H9 (cell line): Measurements from ENCODE around the gene DOCK1. TPM values are rescaled to one million over a fixed set of nuclear protein-coding genes. Genes with fewer than 3 reads are reported as not detected.

ENCODE experiments used
- DNase-seq: peaks from one replicate; pipeline ENCODE4 v3.0.0-alpha.2; 2017
- H2AFZ ChIP-seq: one replicate; pipeline ENCODE4 v1.6.1; 2013; ENCODE audit warnings: mild to moderate bottlenecking, low read length, control low read depth, moderate library complexity
- H2AK5ac ChIP-seq: 2 replicates; pipeline ENCODE4 v1.6.1; 2013; ENCODE audit warnings: low read length, control low read depth, mixed read lengths; ENCODE audit not compliant: insufficient read length
- H2BK120ac ChIP-seq: one replicate; pipeline ENCODE4 v1.6.1; 2013; ENCODE audit warnings: low read depth, mild to moderate bottlenecking, low read length, control low read depth, inconsistent platforms; ENCODE audit not compliant: poor library complexity, severe bottlenecking
- H2BK12ac ChIP-seq: 2 replicates; pipeline ENCODE4 v1.6.1; 2013; ENCODE audit warnings: low read length, control low read depth, mixed read lengths, low read depth; ENCODE audit not compliant: insufficient read length
- H2BK15ac ChIP-seq: 2 replicates; pipeline ENCODE4 v1.6.1; 2013; ENCODE audit warnings: low read depth, low read length, control low read depth
- H2BK20ac ChIP-seq: one replicate; pipeline ENCODE4 v1.6.1; 2013; ENCODE audit warnings: low read depth, mild to moderate bottlenecking, low read length, control low read depth, inconsistent platforms; ENCODE audit not compliant: poor library complexity, severe bottlenecking
- H2BK5ac ChIP-seq: 2 replicates; pipeline ENCODE4 v1.6.1; 2013; ENCODE audit warnings: low read length, control low read depth, mixed read lengths; ENCODE audit not compliant: insufficient read length
- H3K14ac ChIP-seq: 2 replicates; pipeline ENCODE4 v1.6.1; 2013; ENCODE audit warnings: low read length, control low read depth; ENCODE audit not compliant: insufficient read depth
- H3K18ac ChIP-seq: 2 replicates; pipeline ENCODE4 v1.6.1; 2013; ENCODE audit warnings: low read depth, mild to moderate bottlenecking, mixed read lengths, low read length, control low read depth; ENCODE audit not compliant: insufficient read length
- H3K23ac ChIP-seq: 2 replicates; pipeline ENCODE4 v1.6.1; 2013; ENCODE audit warnings: low read length, control low read depth, mixed read lengths, low read depth; ENCODE audit not compliant: insufficient read length
- H3K23me2 ChIP-seq: 2 replicates; pipeline ENCODE4 v1.6.1; 2013; ENCODE audit warnings: low read depth, mild to moderate bottlenecking, mixed read lengths, low read length, control low read depth; ENCODE audit not compliant: insufficient read length, poor library complexity, severe bottlenecking
- H3K27ac ChIP-seq: 2 replicates; pipeline ENCODE4 v1.5.1; 2013; ENCODE audit warnings: low read length, control low read depth, mixed read lengths, low read depth; ENCODE audit not compliant: insufficient read length
- H3K27me3 ChIP-seq: 2 replicates; pipeline ENCODE4 v1.6.1; 2013; ENCODE audit warnings: low read length, control low read depth, inconsistent platforms; ENCODE audit not compliant: insufficient read depth
- H3K4ac ChIP-seq: 2 replicates; pipeline ENCODE4 v1.6.1; 2013; ENCODE audit warnings: low read depth, mild to moderate bottlenecking, control low read depth, inconsistent platforms, low read length, moderate library complexity
- H3K4me1 ChIP-seq: 2 replicates; pipeline ENCODE4 v1.6.1; 2013; ENCODE audit warnings: low read length, control low read depth, inconsistent platforms; ENCODE audit not compliant: insufficient read depth
- H3K4me2 ChIP-seq: 2 replicates; pipeline ENCODE4 v1.6.1; 2013; ENCODE audit warnings: low read length, control low read depth, mixed read lengths; ENCODE audit not compliant: insufficient read length, insufficient read depth
- H3K56ac ChIP-seq: 2 replicates; pipeline ENCODE4 v1.6.1; 2013; ENCODE audit warnings: low read depth, mild to moderate bottlenecking, mixed read lengths, low read length, control low read depth; ENCODE audit not compliant: insufficient read length
- H3K79me1 ChIP-seq: 2 replicates; pipeline ENCODE4 v1.6.1; 2013; ENCODE audit warnings: low read depth, mild to moderate bottlenecking, moderate library complexity, low read length, control low read depth, inconsistent platforms; ENCODE audit not compliant: insufficient read depth, poor library complexity, severe bottlenecking
- H3K79me2 ChIP-seq: 2 replicates; pipeline ENCODE4 v1.6.1; 2013; ENCODE audit warnings: low read length, control low read depth, inconsistent platforms; ENCODE audit not compliant: insufficient read depth
- H3K9ac ChIP-seq: 2 replicates; pipeline ENCODE4 v1.6.1; 2013; ENCODE audit warnings: low read length, control low read depth, mixed read lengths; ENCODE audit not compliant: insufficient read length; ENCODE audit errors: extremely low read depth
- H3K9me3 ChIP-seq: one replicate; pipeline ENCODE4 v1.6.1; 2013; ENCODE audit warnings: low read depth, low read length, inconsistent platforms; ENCODE audit not compliant: control insufficient read depth
- H3T11ph ChIP-seq: one replicate; pipeline ENCODE4 v1.6.1; 2013; ENCODE audit warnings: mild to moderate bottlenecking, low read length, control low read depth, inconsistent platforms
- H4K20me1 ChIP-seq: one replicate; pipeline ENCODE4 v1.6.1; 2013; ENCODE audit not compliant: control insufficient read depth, insufficient read length, insufficient read depth
- H4K5ac ChIP-seq: 2 replicates; pipeline ENCODE4 v1.6.1; 2013; ENCODE audit warnings: low read depth, mild to moderate bottlenecking, mixed read lengths, low read length, control low read depth; ENCODE audit not compliant: insufficient read length
- H4K8ac ChIP-seq: replicated peaks from 2 replicates; pipeline ENCODE4 v1.6.1; 2013; ENCODE audit warnings: low read length, control low read depth, mixed read lengths, low read depth; ENCODE audit not compliant: insufficient read length
- H4K91ac ChIP-seq: 2 replicates; pipeline ENCODE4 v1.6.1; 2013; ENCODE audit warnings: low read depth, mild to moderate bottlenecking, moderate library complexity, mixed read lengths, low read length, control low read depth; ENCODE audit not compliant: insufficient read length
- H3K27ac Mint-ChIP-seq, 3 experiments: 2 replicates in 2 of 3; 3 replicates in 1 of 3; pipeline ENCODE4 v1.8.0; 2020 to 2021; ENCODE audit warnings: mixed read lengths in 3 of 3, mild to moderate bottlenecking in 1 of 3, moderate library complexity in 1 of 3
- H3K27me3 Mint-ChIP-seq: 2 replicates; pipeline ENCODE4 v1.8.0; 2021; ENCODE audit warnings: low read depth, mild to moderate bottlenecking, moderate library complexity, mixed read lengths
- H3K36me3 Mint-ChIP-seq, 3 experiments: 2 replicates in 2 of 3; 3 replicates in 1 of 3; pipeline ENCODE4 v1.8.0; 2020 to 2021; ENCODE audit warnings: low read depth in 3 of 3, mixed read lengths in 3 of 3; ENCODE audit not compliant: insufficient read depth in 1 of 3
- H3K4me1 Mint-ChIP-seq, 2 experiments: 2 replicates each; pipeline ENCODE4 v1.8.0; 2020; ENCODE audit warnings: mixed read lengths in 2 of 2
- H3K4me3 Mint-ChIP-seq, 2 experiments: 2 replicates in 1 of 2; 3 replicates in 1 of 2; pipeline ENCODE4 v1.8.0; 2020 to 2021; ENCODE audit warnings: mild to moderate bottlenecking in 2 of 2, mixed read lengths in 2 of 2, moderate library complexity in 1 of 2
- H3K9me3 Mint-ChIP-seq, 2 experiments: 2 replicates in 1 of 2; 3 replicates in 1 of 2; pipeline ENCODE4 v1.8.0; 2020; ENCODE audit warnings: mild to moderate bottlenecking in 2 of 2, mixed read lengths in 2 of 2, moderate library complexity in 1 of 2
- WGBS: extraction: QIAGEN DNeasy Blood & Tissue Kit; methylation state at CpG from one replicate; pipeline ENCODE4 v1.1.7; 2013; ENCODE audit warnings: missing lambda C conversion rate, low lambda C conversion rate, mixed read lengths; ENCODE audit not compliant: insufficient read length; ENCODE audit errors: extremely low coverage; 5-methylcytosine and 5-hydroxymethylcytosine counted together
- total RNA-seq: library from RNA; stranded (reverse); gene quantifications from 2 replicates; pipeline ENCODE4 v1.2.1, GENCODE V29; 2021
- TF ChIP-seq, protein P1 (sequence below): fragments of 200-600 bp; sonication (generic); conservative IDR thresholded peaks from 3 replicates; pipeline ENCODE4 v1.8.0; 2021; ENCODE audit warnings: antibody characterized with exemption, mild to moderate bottlenecking

DOCK1 gene
- total RNA-seq, 1 experiment from 2014 or later = 57.0 TPM

DNA sequence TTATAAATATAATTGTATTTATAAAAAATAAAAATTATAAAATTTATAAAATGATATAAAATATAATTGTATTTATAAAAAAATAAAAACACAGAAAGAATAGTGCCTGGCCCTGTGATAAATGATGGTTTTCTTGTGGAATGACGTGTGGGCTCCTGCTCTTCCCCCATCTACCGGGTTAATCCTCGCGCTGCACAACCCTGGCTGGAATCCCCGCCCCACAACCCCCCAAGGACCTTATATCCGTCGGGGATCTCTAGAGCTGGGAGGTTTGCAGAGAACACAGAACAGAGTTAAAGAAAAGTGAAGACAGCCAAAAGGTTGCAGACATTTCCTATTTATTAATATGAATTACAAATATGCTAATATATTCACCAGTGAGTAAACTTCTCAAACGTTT lies 548.5 kb downstream of the DOCK1 start:
- Histone ChIP-seq H2BK5ac (no peak overlapping the region), H2AFZ (no peak overlapping the region), H3K4me1 (no peaks in the 10 kb centered on the region), H2BK120ac (no peak overlapping the region), H4K20me1 (no peaks in the 10 kb centered on the region), H2AK5ac (no peak overlapping the region), H3K14ac (no peak overlapping the region), H3K23me2 (no peaks in the 10 kb centered on the region), H3K79me1 (no peaks in the 10 kb centered on the region), H4K8ac (no peak overlapping the region), H3K9me3 (no peaks in the 10 kb centered on the region), H3K9ac (no peak overlapping the region), H3K4me2 (no peak overlapping the region), H3K18ac (no peak overlapping the region), H3K27me3 (no peaks in the 10 kb centered on the region), H3K23ac (no peak overlapping the region), H3K79me2 (no peaks in the 10 kb centered on the region), H3T11ph (no peak overlapping the region), H2BK15ac (no peak overlapping the region), H3K56ac (no peak overlapping the region), H4K91ac (no peak overlapping the region), H4K5ac (no peak overlapping the region), H2BK20ac (no peak overlapping the region), H2BK12ac (no peak overlapping the region), H3K27ac (no peak overlapping the region), H3K4ac (no peak overlapping the region)
- WGBS = no CpG with 5 or more reads among the region's 8 CpGs
- H3K9me3 Mint-ChIP-seq = peaks cover 4 to 7% of the 10 kb centered on the region in 2 experiments; a peak in 4 of 5 replicates
- TF ChIP-seq, protein P1, sequence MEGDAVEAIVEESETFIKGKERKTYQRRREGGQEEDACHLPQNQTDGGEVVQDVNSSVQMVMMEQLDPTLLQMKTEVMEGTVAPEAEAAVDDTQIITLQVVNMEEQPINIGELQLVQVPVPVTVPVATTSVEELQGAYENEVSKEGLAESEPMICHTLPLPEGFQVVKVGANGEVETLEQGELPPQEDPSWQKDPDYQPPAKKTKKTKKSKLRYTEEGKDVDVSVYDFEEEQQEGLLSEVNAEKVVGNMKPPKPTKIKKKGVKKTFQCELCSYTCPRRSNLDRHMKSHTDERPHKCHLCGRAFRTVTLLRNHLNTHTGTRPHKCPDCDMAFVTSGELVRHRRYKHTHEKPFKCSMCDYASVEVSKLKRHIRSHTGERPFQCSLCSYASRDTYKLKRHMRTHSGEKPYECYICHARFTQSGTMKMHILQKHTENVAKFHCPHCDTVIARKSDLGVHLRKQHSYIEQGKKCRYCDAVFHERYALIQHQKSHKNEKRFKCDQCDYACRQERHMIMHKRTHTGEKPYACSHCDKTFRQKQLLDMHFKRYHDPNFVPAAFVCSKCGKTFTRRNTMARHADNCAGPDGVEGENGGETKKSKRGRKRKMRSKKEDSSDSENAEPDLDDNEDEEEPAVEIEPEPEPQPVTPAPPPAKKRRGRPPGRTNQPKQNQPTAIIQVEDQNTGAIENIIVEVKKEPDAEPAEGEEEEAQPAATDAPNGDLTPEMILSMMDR = no peak
- H3K4me3 Mint-ChIP-seq = no peak overlapping the region
- H3K27me3 Mint-ChIP-seq = no peaks in the 10 kb centered on the region; the same call in 1 of the 2 replicates
- H3K36me3 Mint-ChIP-seq = peaks cover 0 to 9% (median 5%) of the 10 kb centered on the region in 3 experiments; a peak in 4 of 7 replicates
- no peak overlapping the region for H3K27ac Mint-ChIP-seq
- H3K4me1 Mint-ChIP-seq = peaks cover 8% of the 10 kb centered on the region in 2 experiments
- DNase-seq = no peak
